Left lung (tissue), 10 donors: ENCODE results near the gene MSANTD1. TPM values are rescaled to one million over a fixed set of nuclear protein-coding genes. Genes with fewer than 3 reads are reported as not detected.

Source experiments
- ATAC-seq: fragments of 200-7000 bp; cut with Tn5 transposase; one replicate; pipeline ENCODE4 v1.9.1; 2020; ENCODE audit warnings: moderate library complexity
- DNase-seq, 4 donors: peaks; one replicate each; pipeline ENCODE4 v3.0.0-alpha.2; 2013 to 2020
- H3K27ac ChIP-seq, 2 donors: fragments of 200-600 bp; sonication (generic) in 1 of 2; one replicate each; pipeline versions ENCODE4 v1.5.0 to v1.8.0; 2020 to 2021
- H3K27me3 ChIP-seq, 2 donors: fragments of 200-600 bp; sonication (generic) in 1 of 2; one replicate each; pipeline versions ENCODE4 v1.5.0 to v1.8.0; 2020 to 2021
- H3K36me3 ChIP-seq, 2 donors: fragments of 200-600 bp; sonication (generic) in 1 of 2; one replicate each; pipeline versions ENCODE4 v1.5.0 to v1.8.0; 2020 to 2021
- H3K4me1 ChIP-seq, 2 donors: fragments of 200-600 bp; one replicate each; pipeline ENCODE4 v1.8.0; 2021
- H3K4me3 ChIP-seq, 2 donors: fragments of 200-600 bp; sonication (generic) in 1 of 2; one replicate each; pipeline versions ENCODE4 v1.5.0 to v1.8.0; 2020 to 2021; ENCODE audit warnings: mild to moderate bottlenecking in 1 of 2
- H3K9me3 ChIP-seq, 2 donors: fragments of 200-600 bp; sonication (generic) in 1 of 2; one replicate each; pipeline versions ENCODE4 v1.5.0 to v1.8.0; 2020 to 2021
- CTCF ChIP-seq, 2 donors: fragments of 200-600 bp; sonication (generic) in 1 of 2; IDR thresholded peaks; one replicate each; pipeline versions ENCODE4 v1.5.0 to v1.8.0; 2021; ENCODE audit warnings: antibody characterized with exemption in 2 of 2
- intact Hi-C, 2 donors: fragments of 100-400 bp; cut with DNase I; formaldehyde crosslinking; loops; one replicate each; pipeline versions ENCODE4 v1.11.2 to v1.14.2; 2022
- polyA plus RNA-seq, 6 donors: library from polyadenylated mRNA; unstranded; fragments of 120-200 nt; gene quantifications; one replicate each; pipeline ENCODE4 v1.2.1, GENCODE V29; 2013; ENCODE audit not compliant: insufficient read length in 6 of 6
- total RNA-seq, 2 donors: library from RNA; stranded (reverse); fragmentation: NEBNext Ultra II Directional; extraction: Animal tissue kit (Norgen Biotek cat#: 25700); gene quantifications; one replicate each; pipeline ENCODE4 v1.2.1, GENCODE V29; 2021
- donor health status: DM: no; HTN: yes; CAD: no.
- donor health status: DM: no; HTN: no; CAD: no.

MSANTD1 gene
- total and polyA plus RNA-seq, 8 donors: 0.54 to 1.4 (median 1.0) TPM

DNA sequence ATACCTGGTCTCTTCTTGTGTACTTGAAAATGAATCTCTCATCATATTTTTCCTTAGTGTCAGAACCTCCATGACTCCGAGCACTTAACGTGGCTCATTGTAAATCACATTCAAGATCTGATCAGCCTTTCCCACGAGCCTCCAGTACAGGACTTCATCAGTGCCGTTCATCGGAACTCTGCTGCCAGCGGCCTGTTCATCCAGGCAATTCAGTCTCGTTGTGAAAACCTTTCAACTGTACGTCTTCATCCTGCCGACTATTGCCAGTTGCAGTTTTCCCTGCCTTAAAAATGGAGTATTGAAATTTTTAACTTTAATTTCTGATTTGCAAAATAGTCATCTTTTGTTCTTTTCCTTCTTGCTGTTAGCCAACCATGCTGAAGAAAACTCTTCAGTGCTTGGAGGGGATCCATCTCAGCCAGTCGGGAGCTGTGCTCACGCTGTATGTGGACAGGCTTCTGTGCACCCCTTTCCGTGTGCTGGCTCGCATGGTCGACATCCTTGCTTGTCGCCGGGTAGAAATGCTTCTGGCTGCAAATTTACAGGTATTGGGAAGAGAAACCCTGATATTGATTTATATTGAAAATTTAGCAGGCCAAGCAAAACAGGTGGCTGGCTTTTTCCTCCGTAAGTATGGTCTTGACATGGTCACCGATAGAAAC lies 42.4 kb upstream of the MSANTD1 start:
- no peak overlapping the region for H3K4me3 ChIP-seq
- no peak for DNase-seq
- H3K27ac ChIP-seq: no peak overlapping the region
- H3K27me3 ChIP-seq: no peaks in the 10 kb centered on the region
- no peak for ATAC-seq
- H3K9me3 ChIP-seq: no peaks in the 10 kb centered on the region
- TF ChIP-seq CTCF (IDR thresholded peaks at IDR 0.05): no peak
- H3K36me3 ChIP-seq: peaks cover 0 to 64% of the 10 kb centered on the region in 2 donors
- intact Hi-C loops: no loop called here
- H3K4me1 ChIP-seq: peaks cover 10 to 39% of the 10 kb centered on the region in 2 donors

DNA sequence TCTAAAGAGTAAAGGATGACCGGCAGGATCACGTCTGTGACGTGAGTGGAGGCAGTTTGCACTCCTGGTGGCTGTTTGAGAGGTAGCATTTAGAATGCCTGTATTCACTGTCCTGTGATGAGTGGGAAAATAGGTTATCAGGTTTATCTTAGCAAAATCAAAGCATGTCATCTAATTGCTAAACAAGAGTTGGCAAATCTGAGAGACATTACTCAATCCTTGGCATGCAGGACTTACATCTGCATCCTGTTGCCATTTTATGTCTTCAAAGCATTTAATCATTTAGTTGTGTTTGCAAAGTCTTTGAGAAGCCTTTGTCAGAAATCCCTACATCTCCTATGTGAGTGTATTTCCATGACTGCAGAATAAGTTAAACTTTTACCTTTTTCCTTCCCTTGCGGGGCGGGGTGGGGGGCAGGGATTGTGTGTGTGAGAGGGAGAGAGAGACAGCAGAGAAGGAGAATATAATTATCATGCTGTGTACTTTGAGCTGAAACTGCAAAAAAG lies 41.4 kb upstream of the MSANTD1 start:
- Histone ChIP-seq H3K36me3 (peaks cover 0 to 74% of the 10 kb centered on the region in 2 donors), H3K4me1 (peaks cover 5 to 29% of the 10 kb centered on the region in 2 donors), H3K9me3 (no peaks in the 10 kb centered on the region), H3K27me3 (no peaks in the 10 kb centered on the region), H3K4me3 (no peak overlapping the region), H3K27ac (no peak overlapping the region)
- DNase-seq: peak in 1 of 4 donors; percentile 11
- intact Hi-C loops: no loop called here
- no peak for TF ChIP-seq CTCF (IDR thresholded peaks at IDR 0.05)
- no peak for ATAC-seq

GRCh38 chr4:3208826-3209225 lies 40.1 kb upstream of the MSANTD1 start:
- no peak for TF ChIP-seq CTCF (IDR thresholded peaks at IDR 0.05)
- intact Hi-C loops: no loop called here
- ATAC-seq (no peak), DNase-seq (peak in 1 of 4 donors; percentile 41)
- H3K27ac ChIP-seq: no peak overlapping the region
- H3K4me1 ChIP-seq: peaks cover 5 to 16% of the 10 kb centered on the region in 2 donors
- peaks cover 0 to 86% of the 10 kb centered on the region in 2 donors for H3K36me3 ChIP-seq
- no peaks in the 10 kb centered on the region for H3K9me3 ChIP-seq
- no peak overlapping the region for H3K4me3 ChIP-seq
- H3K27me3 ChIP-seq: no peaks in the 10 kb centered on the region

GRCh38 chr4:3209551-3210325 lies 39.2 kb upstream of the MSANTD1 start:
- no peak for TF ChIP-seq CTCF (IDR thresholded peaks at IDR 0.05)
- no peak overlapping the region for H3K27ac ChIP-seq
- DNase-seq (peak in 1 of 4 donors; percentile 61), ATAC-seq (no peak)
- peaks cover 0 to 87% of the 10 kb centered on the region in 2 donors for H3K36me3 ChIP-seq
- no peaks in the 10 kb centered on the region for H3K9me3 ChIP-seq
- intact Hi-C loops: no loop called here
- no peaks in the 10 kb centered on the region for H3K27me3 ChIP-seq
- no peak overlapping the region for H3K4me3 ChIP-seq
- peaks cover 5 to 13% of the 10 kb centered on the region in 2 donors for H3K4me1 ChIP-seq

DNA sequence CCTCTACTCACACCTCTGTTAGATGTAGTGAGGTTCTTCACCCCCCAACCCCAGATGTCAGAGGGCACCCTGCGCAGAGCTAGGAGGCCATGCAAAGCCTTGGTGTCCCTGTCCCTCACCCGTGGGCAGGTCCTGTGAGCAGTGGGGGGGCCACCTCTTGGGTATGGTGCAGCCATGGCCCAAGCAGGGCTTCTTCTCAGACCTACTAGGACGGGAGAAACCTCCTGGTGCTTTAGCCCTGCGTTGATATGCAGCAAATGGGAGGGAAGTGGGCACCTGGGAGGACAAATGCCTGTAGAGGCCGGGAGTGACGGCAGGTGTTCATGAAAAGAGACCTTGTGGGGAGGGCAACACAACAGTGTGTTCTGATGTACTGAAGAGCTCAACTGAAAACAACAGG lies 38.5 kb upstream of the MSANTD1 start:
- no peaks in the 10 kb centered on the region for H3K9me3 ChIP-seq
- H3K27ac ChIP-seq: no peak overlapping the region
- peaks cover 0 to 91% of the 10 kb centered on the region in 2 donors for H3K36me3 ChIP-seq
- DNase-seq (peak in 1 of 4 donors; percentile 47), ATAC-seq (no peak)
- no peaks in the 10 kb centered on the region for H3K27me3 ChIP-seq
- peaks cover 5 to 11% of the 10 kb centered on the region in 2 donors for H3K4me1 ChIP-seq
- no peak for TF ChIP-seq CTCF (IDR thresholded peaks at IDR 0.05)
- H3K4me3 ChIP-seq: no peak overlapping the region
- intact Hi-C loops: no loop called here
